Breast epithelium (tissue), 4 donors: ENCODE results near the gene PCIF1. TPM values are rescaled to one million over a fixed set of nuclear protein-coding genes. Genes with fewer than 3 reads are reported as not detected.
A peak's percentile ranks its signal among the peaks of the same experiment; 100 is the strongest.

ENCODE experiments used
- DNase-seq, 2 donors: peaks; one replicate each; pipeline ENCODE4 v3.0.0-alpha.2; 2019; ENCODE audit warnings: low spot score in 2 of 2
- H3K27ac ChIP-seq, 2 donors: fragments of 200-600 bp; sonication (generic) in 1 of 2; one replicate each; pipeline ENCODE4 v1.5.1; 2016 to 2019; ENCODE audit warnings: mild to moderate bottlenecking in 1 of 2
- H3K27me3 ChIP-seq, 2 donors: fragments of 200-600 bp; sonication (generic) in 1 of 2; one replicate each; pipeline versions ENCODE4 v1.5.1 to v1.6.0; 2017 to 2019; ENCODE audit warnings: control low read depth in 1 of 2, mild to moderate bottlenecking in 1 of 2
- H3K36me3 ChIP-seq: fragments of 200-600 bp; one replicate; pipeline ENCODE4 v1.5.1; 2019
- H3K4me1 ChIP-seq, 2 donors: fragments of 200-600 bp; sonication (generic); one replicate each; pipeline ENCODE4 v1.5.1; 2016 to 2019; ENCODE audit warnings: control low read depth in 1 of 2
- H3K4me3 ChIP-seq, 3 donors: fragments of 200-600 bp; sonication (generic); 1 replicate in 2 of 3; 2 replicates in 1 of 3; pipeline ENCODE4 v1.5.1; 2016 to 2019; ENCODE audit warnings: mild to moderate bottlenecking in 3 of 3, moderate library complexity in 2 of 3
- H3K9me3 ChIP-seq, 2 donors: fragments of 200-600 bp; sonication (generic) in 1 of 2; one replicate each; pipeline ENCODE4 v1.5.1; 2016 to 2019; ENCODE audit warnings: control low read depth in 1 of 2
- POLR2A ChIP-seq: fragments of 450-650 bp; IDR thresholded peaks from one replicate; pipeline ENCODE4 v1.6.1; 2016; ENCODE audit warnings: antibody characterized with exemption, mild to moderate bottlenecking, moderate library complexity
- POLR2AphosphoS5 ChIP-seq, 3 donors: sonication (generic); formaldehyde crosslinking; IDR thresholded peaks; one replicate each; pipeline ENCODE4 v1.6.1; 2017; ENCODE audit warnings: antibody characterized with exemption in 3 of 3
- intact Hi-C: fragments of 100-400 bp; cut with DNase I; formaldehyde crosslinking; loops from one replicate; pipeline ENCODE4 v1.15.1; 2023; ENCODE audit warnings: low total_unique reads
- total RNA-seq, 3 donors: library from RNA; depleted of rRNA; stranded (reverse); fragments of >200 nt; gene quantifications; one replicate each; pipeline ENCODE4 v1.1.0, GENCODE V29; 2016
- TF ChIP-seq, protein P1 (sequence below), 3 donors: fragments of 450-650 bp; IDR thresholded peaks; one replicate each; pipeline ENCODE4 v1.5.1; 2016 to 2017; ENCODE audit warnings: antibody characterized with exemption in 3 of 3, mild to moderate bottlenecking in 3 of 3, moderate library complexity in 3 of 3

The PCIF1 gene
- total RNA-seq, 3 donors from 2014 or later = 28.2 to 40.2 (median 30.8) TPM

DNA sequence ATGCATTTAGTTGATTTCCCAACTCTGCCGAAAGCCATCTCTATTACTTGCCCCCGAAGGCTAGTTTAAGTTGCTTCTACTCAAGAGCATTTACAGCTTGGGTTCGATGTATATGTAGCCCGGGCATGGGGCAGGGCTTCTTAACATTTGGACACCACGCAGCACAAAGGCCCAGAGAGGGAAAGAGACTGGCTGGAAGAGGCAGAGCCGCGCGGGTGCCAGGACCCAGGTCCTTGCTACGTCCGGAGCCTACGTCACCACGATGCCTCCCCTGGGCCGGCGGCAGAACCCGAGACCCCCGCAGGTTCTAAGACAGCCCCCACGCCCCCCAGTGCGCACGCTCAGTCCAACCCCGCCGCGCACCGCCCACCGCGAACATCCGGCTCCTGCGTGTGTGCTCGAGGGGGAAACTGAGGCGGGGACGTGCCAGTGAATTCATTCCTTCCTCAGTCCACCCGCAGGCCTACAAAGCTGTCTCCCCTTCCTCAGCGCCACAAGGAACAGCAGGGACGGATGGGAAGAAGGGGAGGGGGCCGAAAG, 367 bp upstream of the PCIF1 start:
- intact Hi-C loops = no loop called here
- H3K27me3 ChIP-seq = no peaks in the 10 kb centered on the region

DNA sequence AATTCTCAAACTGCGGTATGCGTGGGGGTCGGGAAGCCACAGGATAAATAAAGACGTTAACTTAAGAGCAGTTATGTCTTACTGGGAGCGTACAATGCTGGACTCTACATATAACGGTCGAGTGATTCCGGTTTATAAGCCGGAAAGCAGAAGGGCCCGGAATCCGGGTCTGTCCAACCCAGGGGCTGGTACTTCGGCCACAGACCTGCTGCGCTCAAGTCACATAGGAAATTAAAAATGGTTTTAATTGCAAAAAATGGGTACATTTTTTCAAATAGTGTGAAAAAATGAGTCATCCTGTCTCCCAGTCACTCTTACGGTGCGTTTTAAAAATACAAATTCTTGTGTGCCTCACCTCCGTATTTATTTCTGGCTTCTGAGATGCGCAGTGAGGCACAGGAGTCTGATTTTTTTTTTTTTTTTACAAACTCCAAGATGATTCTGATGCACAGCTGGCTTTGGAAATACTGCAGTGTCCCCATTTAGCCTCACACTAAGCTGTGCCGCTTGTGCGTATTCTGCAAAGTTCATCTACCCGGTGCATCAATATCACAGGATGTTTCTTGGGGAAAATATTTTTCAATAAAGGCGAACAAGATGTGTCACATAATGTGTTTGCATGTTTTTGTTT, 1.0 kb downstream of the PCIF1 start:
- TF ChIP-seq POLR2AphosphoS5 (IDR thresholded peaks at IDR 0.05) (peak in 1 of 3 donors; percentile 9), POLR2A (peak; percentile 17)
- TF ChIP-seq, protein P1, sequence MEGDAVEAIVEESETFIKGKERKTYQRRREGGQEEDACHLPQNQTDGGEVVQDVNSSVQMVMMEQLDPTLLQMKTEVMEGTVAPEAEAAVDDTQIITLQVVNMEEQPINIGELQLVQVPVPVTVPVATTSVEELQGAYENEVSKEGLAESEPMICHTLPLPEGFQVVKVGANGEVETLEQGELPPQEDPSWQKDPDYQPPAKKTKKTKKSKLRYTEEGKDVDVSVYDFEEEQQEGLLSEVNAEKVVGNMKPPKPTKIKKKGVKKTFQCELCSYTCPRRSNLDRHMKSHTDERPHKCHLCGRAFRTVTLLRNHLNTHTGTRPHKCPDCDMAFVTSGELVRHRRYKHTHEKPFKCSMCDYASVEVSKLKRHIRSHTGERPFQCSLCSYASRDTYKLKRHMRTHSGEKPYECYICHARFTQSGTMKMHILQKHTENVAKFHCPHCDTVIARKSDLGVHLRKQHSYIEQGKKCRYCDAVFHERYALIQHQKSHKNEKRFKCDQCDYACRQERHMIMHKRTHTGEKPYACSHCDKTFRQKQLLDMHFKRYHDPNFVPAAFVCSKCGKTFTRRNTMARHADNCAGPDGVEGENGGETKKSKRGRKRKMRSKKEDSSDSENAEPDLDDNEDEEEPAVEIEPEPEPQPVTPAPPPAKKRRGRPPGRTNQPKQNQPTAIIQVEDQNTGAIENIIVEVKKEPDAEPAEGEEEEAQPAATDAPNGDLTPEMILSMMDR (IDR thresholded peaks at IDR 0.05) = no peak
- peak overlapping the region; percentile 81 to 100 (median 98) for H3K4me3 ChIP-seq
- intact Hi-C loops = loop anchor here (5.0 kb wide), 1 partner anchor 243 kb away; no protein-coding TSS in a partner anchor

More for the DNA sequence above, 367 bp upstream of the PCIF1 start:
- Histone ChIP-seq H3K36me3 (peaks cover 7% of the 10 kb centered on the region), H3K4me1 (no peaks in the 10 kb centered on the region), H3K4me3 (peak overlapping the region; percentile 81 to 100 (median 98)), H3K27ac (peak overlapping the region; percentile 100), H3K9me3 (no peaks in the 10 kb centered on the region)
- TF ChIP-seq POLR2AphosphoS5 (IDR thresholded peaks at IDR 0.05) (no peak), POLR2A (no peak)
- TF ChIP-seq, protein P1 (IDR thresholded peaks at IDR 0.05) = no peak
- DNase-seq = peak in 1 of 2 donors; percentile 45

DNA sequence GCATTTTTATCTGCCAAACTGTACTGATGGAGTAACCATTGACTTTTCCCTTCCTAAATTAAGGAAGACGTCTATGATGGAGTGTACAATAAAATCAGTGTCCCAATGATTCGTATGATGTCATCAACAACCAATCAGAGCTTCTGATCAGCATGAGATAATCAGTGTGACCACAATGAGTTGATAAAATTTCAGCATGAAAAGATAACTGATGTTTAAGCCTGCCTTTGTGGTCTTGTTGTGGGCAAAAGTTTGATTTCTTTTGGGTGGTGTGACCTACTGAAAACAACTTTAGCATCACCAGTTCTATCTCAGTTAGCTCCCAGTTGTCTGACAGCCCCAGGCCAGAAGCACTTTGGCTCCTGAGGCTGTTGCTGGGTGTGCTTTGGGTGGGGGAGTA, 3.3 kb downstream of the PCIF1 start:
- H3K27ac ChIP-seq = no peak overlapping the region
- TF ChIP-seq POLR2A (no peak), POLR2AphosphoS5 (IDR thresholded peaks at IDR 0.05) (no peak)
- TF ChIP-seq, protein P1 (IDR thresholded peaks at IDR 0.05) = no peak
- H3K27me3 ChIP-seq = no peaks in the 10 kb centered on the region
- H3K4me1 ChIP-seq = no peaks in the 10 kb centered on the region
- no peak for DNase-seq
- peaks cover 10% of the 10 kb centered on the region for H3K36me3 ChIP-seq
- intact Hi-C loops = loop anchor here (5.0 kb wide), 1 partner anchor 245 kb away; no protein-coding TSS in a partner anchor
- no peaks in the 10 kb centered on the region for H3K9me3 ChIP-seq
- H3K4me3 ChIP-seq = no peak overlapping the region

More for the DNA sequence above, 1.0 kb downstream of the PCIF1 start:
- Histone ChIP-seq H3K9me3 (no peaks in the 10 kb centered on the region), H3K4me1 (no peaks in the 10 kb centered on the region), H3K27me3 (no peaks in the 10 kb centered on the region), H3K36me3 (peaks cover 10% of the 10 kb centered on the region), H3K27ac (peak overlapping the region; percentile 91 to 100)
- DNase-seq = no peak

DNA sequence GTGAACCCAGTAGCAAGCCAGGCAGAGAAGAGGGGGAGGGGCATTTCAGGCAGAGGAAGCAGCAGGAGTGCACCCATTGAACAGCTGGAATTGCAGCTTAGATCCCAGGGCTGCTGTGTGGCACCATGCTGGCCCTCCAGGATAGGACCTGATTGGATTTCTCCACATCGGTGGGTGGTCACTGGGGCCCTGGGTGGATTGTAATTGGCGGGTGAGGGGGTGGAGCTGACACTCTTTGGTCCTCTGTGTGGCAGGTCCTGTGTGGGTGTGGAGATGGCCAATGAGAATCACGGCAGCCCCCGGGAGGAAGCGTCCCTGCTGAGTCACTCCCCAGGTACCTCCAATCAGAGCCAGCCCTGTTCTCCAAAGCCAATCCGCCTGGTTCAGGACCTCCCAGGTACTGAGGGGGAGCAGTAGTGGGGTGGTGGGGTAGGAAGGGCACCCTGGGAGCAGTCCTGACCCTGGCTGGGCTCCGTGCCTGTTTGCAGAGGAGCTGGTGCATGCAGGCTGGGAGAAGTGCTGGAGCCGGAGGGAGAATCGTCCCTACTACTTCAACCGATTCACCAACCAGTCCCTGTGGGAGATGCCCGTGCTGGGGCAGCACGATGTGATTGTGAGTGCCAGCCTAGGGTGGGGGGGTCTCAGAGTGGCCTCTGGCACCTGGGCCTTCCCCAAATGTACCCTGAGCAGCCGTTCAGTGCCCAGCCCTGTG, 4.4 kb downstream of the PCIF1 start:
- no peak overlapping the region for H3K4me3 ChIP-seq
- intact Hi-C loops = loop anchor here (5.0 kb wide), 1 partner anchor 247 kb away; no protein-coding TSS in a partner anchor
- H3K9me3 ChIP-seq = no peaks in the 10 kb centered on the region
- no peak for TF ChIP-seq POLR2AphosphoS5 (IDR thresholded peaks at IDR 0.05)
- TF ChIP-seq POLR2A = no peak
- TF ChIP-seq, protein P1 (IDR thresholded peaks at IDR 0.05) = no peak
- no peaks in the 10 kb centered on the region for H3K4me1 ChIP-seq
- peaks cover 18% of the 10 kb centered on the region for H3K36me3 ChIP-seq
- H3K27me3 ChIP-seq = no peaks in the 10 kb centered on the region
- no peak for DNase-seq
- no peak overlapping the region for H3K27ac ChIP-seq

DNA sequence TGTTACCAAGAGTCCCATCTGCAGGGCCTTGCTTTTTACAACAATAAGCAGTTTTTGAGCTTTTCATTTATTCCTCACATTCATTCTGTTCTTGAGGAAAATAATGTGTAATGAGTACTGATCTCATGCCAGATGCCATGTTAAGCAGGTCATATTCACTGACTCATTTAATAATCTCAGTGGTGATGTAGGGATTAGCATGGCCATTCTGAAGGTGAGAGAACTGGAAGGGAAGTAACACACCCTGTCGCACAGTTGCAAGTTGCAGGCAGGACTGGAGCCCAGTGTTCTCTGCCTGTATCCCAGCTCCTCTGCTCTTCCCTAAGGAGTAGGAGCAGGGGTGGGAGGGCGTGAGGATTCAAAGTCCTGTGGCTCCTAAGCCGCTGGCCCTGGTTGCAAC, 5.6 kb downstream of the PCIF1 start:
- no peaks in the 10 kb centered on the region for H3K27me3 ChIP-seq
- intact Hi-C loops = no loop called here
- H3K4me3 ChIP-seq = no peak overlapping the region
- H3K4me1 ChIP-seq = no peaks in the 10 kb centered on the region
- no peak for DNase-seq
- no peak overlapping the region for H3K27ac ChIP-seq
- TF ChIP-seq POLR2A = no peak
- TF ChIP-seq, protein P1 (IDR thresholded peaks at IDR 0.05) = no peak
- H3K36me3 ChIP-seq = peaks cover 18% of the 10 kb centered on the region
- no peaks in the 10 kb centered on the region for H3K9me3 ChIP-seq
